Endothelial cell of umbilical vein (primary cell): ENCODE data around the gene ELF4. TPM values are rescaled to one million over a fixed set of nuclear protein-coding genes. Genes with fewer than 3 reads are reported as not detected.
A peak's percentile ranks its signal among the peaks of the same experiment; 100 is the strongest.

Source experiments
- BruUV-seq: library from RNA; stranded (reverse); fragments of 400-500 nt; replicated peaks from 2 replicates; lab custom pipeline; 2021; lab: Mats Ljungman, UMichigan
- CTCF ChIA-PET: fragments of 300-600, 350-600 bp; sonication (Branson Sonifier 250); formaldehyde crosslinking; loops from one replicate; lab custom pipeline; 2021; ENCODE audit warnings: antibody characterized with exemption, inconsistent platforms; lab: Charles Lee
- POLR2A ChIA-PET: fragments of 300-600, 350-600 bp; sonication (Branson Sonifier 250); formaldehyde crosslinking; loops from one replicate; lab custom pipeline; 2021; ENCODE audit warnings: antibody characterized with exemption, inconsistent platforms; lab: Charles Lee
- DNase-seq: peaks from one replicate; pipeline ENCODE4 v3.0.0-alpha.2; 2011; ENCODE audit warnings: low read depth, low spot score
- FAIRE-seq: peaks from 2 replicates; lab custom pipeline; 2011; peaks lifted over from hg19 to GRCh38; lab: Jason Lieb, UNC
- H2AFZ ChIP-seq: 2 replicates; pipeline ENCODE4 v1.6.0; 2012; ENCODE audit warnings: low read depth, low read length, control low read depth, inconsistent platforms
- H3K27ac ChIP-seq: 2 replicates; pipeline ENCODE4 v1.5.1; 2011; ENCODE audit warnings: low read depth, mild to moderate bottlenecking, control low read depth, low read length, moderate library complexity; ENCODE audit not compliant: insufficient read depth
- H3K27me3 ChIP-seq, 2 experiments: 2 replicates each; pipeline versions ENCODE4 v1.6.0 to v1.6.1; 2011; ENCODE audit warnings: low read length in 2 of 2, mixed read lengths in 1 of 2; ENCODE audit not compliant: control insufficient read depth in 2 of 2, insufficient read depth in 2 of 2
- H3K36me3 ChIP-seq, 2 experiments: 2 replicates in 1 of 2; 3 replicates in 1 of 2; pipeline ENCODE4 v1.5.1; 2011; ENCODE audit warnings: low read length in 2 of 2, mild to moderate bottlenecking in 1 of 2, moderate library complexity in 1 of 2; ENCODE audit not compliant: control insufficient read depth in 2 of 2, insufficient read depth in 2 of 2; ENCODE audit errors: extremely low read depth in 1 of 2
- H3K4me1 ChIP-seq: 3 replicates; pipeline ENCODE4 v1.5.1; 2011; ENCODE audit warnings: mild to moderate bottlenecking, low read length; ENCODE audit not compliant: control insufficient read depth, insufficient read depth; ENCODE audit errors: extremely low read depth
- H3K4me2 ChIP-seq: 2 replicates; pipeline ENCODE4 v1.6.1; 2011; ENCODE audit warnings: low read length, control low read depth, mixed read lengths; ENCODE audit not compliant: insufficient read depth
- H3K4me3 ChIP-seq, 3 experiments: fragments of 200-600 bp in 1 of 3; sonication (generic), shearing (Covaris generic) in 1 of 3; replicated peaks in 1 of 3; 2 replicates each; pipeline ENCODE4 v1.5.1; 2011 to 2016; ENCODE audit warnings: control low read depth in 3 of 3, low read length in 3 of 3, mild to moderate bottlenecking in 2 of 3, inconsistent platforms in 1 of 3, low read depth in 1 of 3, moderate library complexity in 1 of 3; ENCODE audit not compliant: insufficient read depth in 1 of 3
- H3K79me2 ChIP-seq: 2 replicates; pipeline ENCODE4 v1.6.0; 2012; ENCODE audit warnings: low read length, inconsistent platforms; ENCODE audit not compliant: control insufficient read depth, insufficient read depth
- H3K9ac ChIP-seq: replicated peaks from 2 replicates; pipeline ENCODE3; 2011; ENCODE audit warnings: low read length, control low read depth; ENCODE audit not compliant: insufficient read depth; ENCODE audit errors: extremely low read depth
- H3K9me1 ChIP-seq: replicated peaks from 3 replicates; pipeline ENCODE4 v1.6.0; 2011; ENCODE audit warnings: mild to moderate bottlenecking, low read length; ENCODE audit not compliant: control insufficient read depth, insufficient read depth; ENCODE audit errors: extremely low read depth
- H3K9me3 ChIP-seq: replicated peaks from 2 replicates; pipeline ENCODE4 v1.5.1; 2012; ENCODE audit warnings: low read length, inconsistent platforms; ENCODE audit not compliant: control insufficient read depth, insufficient read depth
- H4K20me1 ChIP-seq: replicated peaks from 2 replicates; pipeline ENCODE3; 2011; ENCODE audit warnings: mild to moderate bottlenecking, low read length; ENCODE audit not compliant: control insufficient read depth, insufficient read depth; ENCODE audit errors: extremely low read depth
- EZH2 ChIP-seq: IDR thresholded peaks from 2 replicates; pipeline ENCODE4 v1.6.1; 2012; ENCODE audit warnings: borderline replicate concordance, low read depth, mild to moderate bottlenecking, moderate library complexity, low read length, inconsistent platforms; ENCODE audit not compliant: severe bottlenecking
- FOS ChIP-seq: IDR thresholded peaks from 2 replicates; pipeline ENCODE4 v1.6.1; 2011; ENCODE audit warnings: mild to moderate bottlenecking, low read length, moderate library complexity, borderline replicate concordance; ENCODE audit not compliant: insufficient read depth
- GATA2 ChIP-seq: IDR thresholded peaks from 2 replicates; pipeline ENCODE4 v1.7.0; 2011; ENCODE audit warnings: low read depth, mild to moderate bottlenecking, moderate library complexity, mixed read lengths, low read length; ENCODE audit not compliant: insufficient read length, insufficient read depth
- JUN ChIP-seq: IDR thresholded peaks from 2 replicates; pipeline ENCODE4 v1.6.1; 2011; ENCODE audit warnings: borderline replicate concordance, low read depth; ENCODE audit not compliant: insufficient read length, insufficient read depth
- MYC ChIP-seq: IDR thresholded peaks from one replicate; pipeline ENCODE4 v1.6.1; 2011; ENCODE audit warnings: mild to moderate bottlenecking, low read depth, low read length
- POLR2A ChIP-seq: IDR thresholded peaks from 2 replicates; pipeline ENCODE4 v1.6.1; 2012; ENCODE audit warnings: low read depth, mild to moderate bottlenecking, control low read depth, low read length
- POLR2AphosphoS5 ChIP-seq: IDR thresholded peaks from 2 replicates; pipeline ENCODE4 v1.6.1; 2012; ENCODE audit warnings: low read depth, mild to moderate bottlenecking, control low read depth, low read length, moderate library complexity; ENCODE audit not compliant: insufficient read depth
- dilution Hi-C: fragments of 300-500 bp; cut with MboI; formaldehyde crosslinking; loops from one replicate; pipeline ENCODE4 v1.15.0; 2019; ENCODE audit warnings: low sequenced_read_pairs; ENCODE audit not compliant: extremely low pct_ligation_motif_present
- intact Hi-C: fragments of 100-400 bp; cut with micrococcal nuclease; formaldehyde crosslinking; loops from one replicate; pipeline ENCODE4 v1.10.0; 2022
- polyA plus RNA-seq, 4 experiments: library from polyadenylated mRNA; depleted of rRNA in 3 of 4; stranded (reverse) in 3 of 4; unstranded in 1 of 4; fragments of >200 nt; gene quantifications; 2 replicates each; pipeline versions ENCODE4 v1.2.1 to v1.2.3, GENCODE V29; 2011 to 2012; ENCODE audit warnings: missing spikeins in 1 of 4
- total RNA-seq: library from RNA; stranded (reverse); gene quantifications from 2 replicates; pipeline ENCODE4 v1.2.3, GENCODE V29; 2021
- TF ChIP-seq, protein P1 (sequence below), 2 donors: IDR thresholded peaks; 1 replicate in 1 of 2; 2 replicates in 1 of 2; pipeline ENCODE4 v1.5.1; 2011; ENCODE audit warnings: low read length in 2 of 2, mild to moderate bottlenecking in 2 of 2, moderate library complexity in 2 of 2, control low read depth in 1 of 2, inconsistent platforms in 1 of 2, low read depth in 1 of 2; ENCODE audit not compliant: insufficient read depth in 1 of 2; ENCODE audit errors: extremely low read depth in 1 of 2
- TF ChIP-seq, protein P2 (sequence below): IDR thresholded peaks from 2 replicates; pipeline ENCODE4 v1.6.1; 2011; ENCODE audit not compliant: insufficient read depth, insufficient read length

Gene ELF4
- total and polyA plus RNA-seq, 2 donors (not counting 3 experiments of a cell fraction or from before 2014, with no cell fraction given): 31.9 to 33.4 TPM

DNA sequence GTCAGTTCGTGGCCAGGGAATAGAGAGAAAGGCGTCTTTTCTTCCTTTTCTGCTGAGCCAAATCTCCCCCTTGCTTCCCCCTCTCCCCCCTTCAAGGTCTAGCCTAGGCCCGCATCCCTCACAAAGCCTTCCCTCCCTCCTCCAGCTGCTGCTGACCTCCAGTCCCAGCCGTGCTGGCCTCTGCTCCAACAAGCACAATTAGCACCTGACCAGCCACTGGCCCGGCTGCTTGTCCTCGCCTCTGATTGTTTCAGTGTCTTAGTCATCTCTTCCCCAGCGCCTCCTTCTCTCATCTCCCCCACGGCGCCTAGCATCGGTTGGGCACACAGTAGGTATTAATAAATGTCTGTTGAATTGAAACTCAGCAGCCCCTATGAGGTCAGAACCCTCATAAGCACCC lies 4.2 kb downstream of the ELF4 start:
- no peaks in the 10 kb centered on the region for H3K36me3 ChIP-seq
- FAIRE-seq (peak; percentile 90), DNase-seq (peak; percentile 62)
- H3K4me1 ChIP-seq: peaks cover 23% of the 10 kb centered on the region
- no TSS peak for BruUV-seq
- H2AFZ ChIP-seq: no peak overlapping the region
- H3K9ac ChIP-seq: no peak overlapping the region
- H3K9me3 ChIP-seq: no peaks in the 10 kb centered on the region
- peaks cover 78% of the 10 kb centered on the region for H3K79me2 ChIP-seq
- H3K27me3 ChIP-seq: no peaks in the 10 kb centered on the region
- POLR2A ChIA-PET: interaction anchor here (0.6 to 1.0 kb wide), 2 partner anchors 21 to 76 kb away, joined by 3 read pairs; no protein-coding TSS in a partner anchor
- H3K4me3 ChIP-seq: no peak overlapping the region
- no peak overlapping the region for H3K4me2 ChIP-seq
- no peaks in the 10 kb centered on the region for H3K9me1 ChIP-seq
- dilution Hi-C loops: no loop called here
- CTCF ChIA-PET: interaction anchor here (0.8 to 3.4 kb wide), 6 partner anchors 10 to 86 kb away, joined by 3 to 15 read pairs (median 4); no protein-coding TSS in a partner anchor
- H4K20me1 ChIP-seq: no peaks in the 10 kb centered on the region
- H3K27ac ChIP-seq: no peak overlapping the region
- intact Hi-C loops: loop anchor here (1.0 kb wide), 2 partner anchors 8 to 21 kb away; no protein-coding TSS in a partner anchor
- TF ChIP-seq, protein P1, sequence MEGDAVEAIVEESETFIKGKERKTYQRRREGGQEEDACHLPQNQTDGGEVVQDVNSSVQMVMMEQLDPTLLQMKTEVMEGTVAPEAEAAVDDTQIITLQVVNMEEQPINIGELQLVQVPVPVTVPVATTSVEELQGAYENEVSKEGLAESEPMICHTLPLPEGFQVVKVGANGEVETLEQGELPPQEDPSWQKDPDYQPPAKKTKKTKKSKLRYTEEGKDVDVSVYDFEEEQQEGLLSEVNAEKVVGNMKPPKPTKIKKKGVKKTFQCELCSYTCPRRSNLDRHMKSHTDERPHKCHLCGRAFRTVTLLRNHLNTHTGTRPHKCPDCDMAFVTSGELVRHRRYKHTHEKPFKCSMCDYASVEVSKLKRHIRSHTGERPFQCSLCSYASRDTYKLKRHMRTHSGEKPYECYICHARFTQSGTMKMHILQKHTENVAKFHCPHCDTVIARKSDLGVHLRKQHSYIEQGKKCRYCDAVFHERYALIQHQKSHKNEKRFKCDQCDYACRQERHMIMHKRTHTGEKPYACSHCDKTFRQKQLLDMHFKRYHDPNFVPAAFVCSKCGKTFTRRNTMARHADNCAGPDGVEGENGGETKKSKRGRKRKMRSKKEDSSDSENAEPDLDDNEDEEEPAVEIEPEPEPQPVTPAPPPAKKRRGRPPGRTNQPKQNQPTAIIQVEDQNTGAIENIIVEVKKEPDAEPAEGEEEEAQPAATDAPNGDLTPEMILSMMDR (IDR thresholded peaks at IDR 0.05; ENCODE audit: extremely low read depth in 1 of 2, insufficient read depth in 1 of 2, low read depth in 1 of 2, low read length in 2 of 2): no peak
- TF ChIP-seq POLR2AphosphoS5 (no peak), GATA2 (no peak), FOS (peak; percentile 9), EZH2 (no peak), POLR2A (no peak), MYC (no peak), JUN (no peak)
- TF ChIP-seq, protein P2, sequence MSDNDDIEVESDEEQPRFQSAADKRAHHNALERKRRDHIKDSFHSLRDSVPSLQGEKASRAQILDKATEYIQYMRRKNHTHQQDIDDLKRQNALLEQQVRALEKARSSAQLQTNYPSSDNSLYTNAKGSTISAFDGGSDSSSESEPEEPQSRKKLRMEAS: no peak
